ENCODE data around the gene LY6G6F. TPM values are rescaled to one million over a fixed set of nuclear protein-coding genes. Genes with fewer than 3 reads are reported as not detected.

Gene LY6G6F
- total RNA-seq, 1 donor from 2014 or later, result not detected

- Mint-ChIP-seq H3K4me3 (peak overlapping the region; percentile 98), H3K36me3 (peaks cover 29% of the 10 kb centered on the region), H3K27ac (peak overlapping the region; percentile 99), H3K27me3 (no peaks in the 10 kb centered on the region), H3K9me3 (no peaks in the 10 kb centered on the region), H3K4me1 (ENCODE audit: unreplicated experiment) (peaks cover 48% of the 10 kb centered on the region)
- no peak for TF ChIP-seq CTCF (conservative IDR thresholded peaks at IDR 0.05)
- no peak for DNase-seq (ENCODE audit: extremely low spot score, unreplicated experiment)
Observed at GRCh38 chr6:31734821-31735406, 28.2 kb downstream of the LY6G6F start.

GRCh38 chr6:31736021-31736767, 29.5 kb downstream of the LY6G6F start, which contains the start of gene CLIC1:
TSS of gene CLIC1 (minus strand) at chr6:31736530. CDS start at chr6:31736300, 230 bp downstream.
- TF ChIP-seq CTCF (conservative IDR thresholded peaks at IDR 0.05), result no peak
- Mint-ChIP-seq H3K36me3 (peaks cover 24% of the 10 kb centered on the region), H3K4me1 (ENCODE audit: unreplicated experiment) (peaks cover 38% of the 10 kb centered on the region), H3K27ac (peak within 1 kb of the TSS; percentile 99), H3K27me3 (no peaks in the 10 kb centered on the region), H3K4me3 (peak within 1 kb of the TSS; percentile 98), H3K9me3 (no peaks in the 10 kb centered on the region)
- DNase-seq (ENCODE audit: extremely low spot score, unreplicated experiment), result no peak

- Mint-ChIP-seq H3K4me3 (peak overlapping the region; percentile 98), H3K27me3 (no peaks in the 10 kb centered on the region), H3K27ac (peak overlapping the region; percentile 99), H3K9me3 (no peaks in the 10 kb centered on the region), H3K36me3 (peaks cover 24% of the 10 kb centered on the region), H3K4me1 (ENCODE audit: unreplicated experiment) (peaks cover 42% of the 10 kb centered on the region)
- no peak for DNase-seq (ENCODE audit: extremely low spot score, unreplicated experiment)
- no peak for TF ChIP-seq CTCF (conservative IDR thresholded peaks at IDR 0.05)
Observed at GRCh38 chr6:31736768-31737314, 30.2 kb downstream of the LY6G6F start.

- Mint-ChIP-seq H3K36me3 (peaks cover 20% of the 10 kb centered on the region), H3K27ac (peak overlapping the region; percentile 99), H3K4me1 (ENCODE audit: unreplicated experiment) (peaks cover 44% of the 10 kb centered on the region), H3K27me3 (no peaks in the 10 kb centered on the region), H3K4me3 (peak overlapping the region; percentile 98), H3K9me3 (no peaks in the 10 kb centered on the region)
- no peak for DNase-seq (ENCODE audit: extremely low spot score, unreplicated experiment)
- TF ChIP-seq CTCF (conservative IDR thresholded peaks at IDR 0.05), result no peak
Observed at GRCh38 chr6:31737315-31737990, 30.8 kb downstream of the LY6G6F start.

- peaks cover 17% of the 10 kb centered on the region for H3K36me3 Mint-ChIP-seq
- no peaks in the 10 kb centered on the region for H3K27me3 Mint-ChIP-seq
- peak overlapping the region; percentile 99 for H3K27ac Mint-ChIP-seq
- TF ChIP-seq CTCF (conservative IDR thresholded peaks at IDR 0.05), result peak; percentile 37
- peak overlapping the region; percentile 98 for H3K4me3 Mint-ChIP-seq
- peaks cover 41% of the 10 kb centered on the region for H3K4me1 Mint-ChIP-seq (ENCODE audit: unreplicated experiment)
- H3K9me3 Mint-ChIP-seq, result no peaks in the 10 kb centered on the region
- no peak for DNase-seq (ENCODE audit: extremely low spot score, unreplicated experiment)
Observed at GRCh38 chr6:31737991-31738979, 31.6 kb downstream of the LY6G6F start.

All from type B pancreatic cell (in vitro differentiated cells).